Measurements from ENCODE around the gene GGA3.

DNA sequence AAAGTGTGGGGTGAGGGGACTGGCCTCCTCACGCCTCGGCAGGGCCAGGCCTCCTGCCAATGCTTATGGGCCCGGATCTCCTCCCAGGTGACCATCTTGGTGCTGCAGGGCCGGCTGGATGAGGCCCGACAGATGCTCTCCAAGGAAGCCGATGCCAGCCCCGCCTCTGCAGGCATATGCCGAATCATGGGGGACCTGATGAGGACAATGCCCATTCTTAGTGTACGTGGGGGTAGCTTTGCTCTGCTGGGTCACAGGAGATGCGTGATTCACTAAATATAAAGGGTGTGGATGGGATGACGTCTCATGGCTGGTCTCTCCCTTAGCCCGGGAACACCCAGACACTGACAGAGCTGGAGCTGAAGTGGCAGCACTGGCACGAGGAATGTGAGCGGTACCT lies 36.4 kb downstream of the GGA3 start:
- TF ChIP-seq, protein P1, sequence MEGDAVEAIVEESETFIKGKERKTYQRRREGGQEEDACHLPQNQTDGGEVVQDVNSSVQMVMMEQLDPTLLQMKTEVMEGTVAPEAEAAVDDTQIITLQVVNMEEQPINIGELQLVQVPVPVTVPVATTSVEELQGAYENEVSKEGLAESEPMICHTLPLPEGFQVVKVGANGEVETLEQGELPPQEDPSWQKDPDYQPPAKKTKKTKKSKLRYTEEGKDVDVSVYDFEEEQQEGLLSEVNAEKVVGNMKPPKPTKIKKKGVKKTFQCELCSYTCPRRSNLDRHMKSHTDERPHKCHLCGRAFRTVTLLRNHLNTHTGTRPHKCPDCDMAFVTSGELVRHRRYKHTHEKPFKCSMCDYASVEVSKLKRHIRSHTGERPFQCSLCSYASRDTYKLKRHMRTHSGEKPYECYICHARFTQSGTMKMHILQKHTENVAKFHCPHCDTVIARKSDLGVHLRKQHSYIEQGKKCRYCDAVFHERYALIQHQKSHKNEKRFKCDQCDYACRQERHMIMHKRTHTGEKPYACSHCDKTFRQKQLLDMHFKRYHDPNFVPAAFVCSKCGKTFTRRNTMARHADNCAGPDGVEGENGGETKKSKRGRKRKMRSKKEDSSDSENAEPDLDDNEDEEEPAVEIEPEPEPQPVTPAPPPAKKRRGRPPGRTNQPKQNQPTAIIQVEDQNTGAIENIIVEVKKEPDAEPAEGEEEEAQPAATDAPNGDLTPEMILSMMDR (IDR thresholded peaks at IDR 0.05; ENCODE audit: low read depth, low read length, poor library complexity, severe bottlenecking) = no peak
- TF ChIP-seq EZH2phosphoT487 (IDR thresholded peaks at IDR 0.05; ENCODE audit: borderline replicate concordance, low read length) = no peak
